H9 (cell line): ENCODE results near the gene RPS14. TPM values are rescaled to one million over a fixed set of nuclear protein-coding genes. Genes with fewer than 3 reads are reported as not detected.

Experiments
- DNase-seq: peaks from one replicate; pipeline ENCODE4 v3.0.0-alpha.2; 2017
- H2AFZ ChIP-seq: one replicate; pipeline ENCODE4 v1.6.1; 2013; ENCODE audit warnings: mild to moderate bottlenecking, low read length, control low read depth, moderate library complexity
- H2AK5ac ChIP-seq: 2 replicates; pipeline ENCODE4 v1.6.1; 2013; ENCODE audit warnings: low read length, control low read depth, mixed read lengths; ENCODE audit not compliant: insufficient read length
- H2BK120ac ChIP-seq: one replicate; pipeline ENCODE4 v1.6.1; 2013; ENCODE audit warnings: low read depth, mild to moderate bottlenecking, low read length, control low read depth, inconsistent platforms; ENCODE audit not compliant: poor library complexity, severe bottlenecking
- H2BK12ac ChIP-seq: 2 replicates; pipeline ENCODE4 v1.6.1; 2013; ENCODE audit warnings: low read length, control low read depth, mixed read lengths, low read depth; ENCODE audit not compliant: insufficient read length
- H2BK15ac ChIP-seq: 2 replicates; pipeline ENCODE4 v1.6.1; 2013; ENCODE audit warnings: low read depth, low read length, control low read depth
- H2BK20ac ChIP-seq: one replicate; pipeline ENCODE4 v1.6.1; 2013; ENCODE audit warnings: low read depth, mild to moderate bottlenecking, low read length, control low read depth, inconsistent platforms; ENCODE audit not compliant: poor library complexity, severe bottlenecking
- H2BK5ac ChIP-seq: 2 replicates; pipeline ENCODE4 v1.6.1; 2013; ENCODE audit warnings: low read length, control low read depth, mixed read lengths; ENCODE audit not compliant: insufficient read length
- H3K14ac ChIP-seq: 2 replicates; pipeline ENCODE4 v1.6.1; 2013; ENCODE audit warnings: low read length, control low read depth; ENCODE audit not compliant: insufficient read depth
- H3K18ac ChIP-seq: 2 replicates; pipeline ENCODE4 v1.6.1; 2013; ENCODE audit warnings: low read depth, mild to moderate bottlenecking, mixed read lengths, low read length, control low read depth; ENCODE audit not compliant: insufficient read length
- H3K23ac ChIP-seq: 2 replicates; pipeline ENCODE4 v1.6.1; 2013; ENCODE audit warnings: low read length, control low read depth, mixed read lengths, low read depth; ENCODE audit not compliant: insufficient read length
- H3K23me2 ChIP-seq: 2 replicates; pipeline ENCODE4 v1.6.1; 2013; ENCODE audit warnings: low read depth, mild to moderate bottlenecking, mixed read lengths, low read length, control low read depth; ENCODE audit not compliant: insufficient read length, poor library complexity, severe bottlenecking
- H3K27ac ChIP-seq: 2 replicates; pipeline ENCODE4 v1.5.1; 2013; ENCODE audit warnings: low read length, control low read depth, mixed read lengths, low read depth; ENCODE audit not compliant: insufficient read length
- H3K27me3 ChIP-seq: 2 replicates; pipeline ENCODE4 v1.6.1; 2013; ENCODE audit warnings: low read length, control low read depth, inconsistent platforms; ENCODE audit not compliant: insufficient read depth
- H3K4ac ChIP-seq: 2 replicates; pipeline ENCODE4 v1.6.1; 2013; ENCODE audit warnings: low read depth, mild to moderate bottlenecking, control low read depth, inconsistent platforms, low read length, moderate library complexity
- H3K4me1 ChIP-seq: 2 replicates; pipeline ENCODE4 v1.6.1; 2013; ENCODE audit warnings: low read length, control low read depth, inconsistent platforms; ENCODE audit not compliant: insufficient read depth
- H3K4me2 ChIP-seq: 2 replicates; pipeline ENCODE4 v1.6.1; 2013; ENCODE audit warnings: low read length, control low read depth, mixed read lengths; ENCODE audit not compliant: insufficient read length, insufficient read depth
- H3K56ac ChIP-seq: 2 replicates; pipeline ENCODE4 v1.6.1; 2013; ENCODE audit warnings: low read depth, mild to moderate bottlenecking, mixed read lengths, low read length, control low read depth; ENCODE audit not compliant: insufficient read length
- H3K79me1 ChIP-seq: 2 replicates; pipeline ENCODE4 v1.6.1; 2013; ENCODE audit warnings: low read depth, mild to moderate bottlenecking, moderate library complexity, low read length, control low read depth, inconsistent platforms; ENCODE audit not compliant: insufficient read depth, poor library complexity, severe bottlenecking
- H3K79me2 ChIP-seq: 2 replicates; pipeline ENCODE4 v1.6.1; 2013; ENCODE audit warnings: low read length, control low read depth, inconsistent platforms; ENCODE audit not compliant: insufficient read depth
- H3K9ac ChIP-seq: 2 replicates; pipeline ENCODE4 v1.6.1; 2013; ENCODE audit warnings: low read length, control low read depth, mixed read lengths; ENCODE audit not compliant: insufficient read length; ENCODE audit errors: extremely low read depth
- H3K9me3 ChIP-seq: one replicate; pipeline ENCODE4 v1.6.1; 2013; ENCODE audit warnings: low read depth, low read length, inconsistent platforms; ENCODE audit not compliant: control insufficient read depth
- H3T11ph ChIP-seq: one replicate; pipeline ENCODE4 v1.6.1; 2013; ENCODE audit warnings: mild to moderate bottlenecking, low read length, control low read depth, inconsistent platforms
- H4K20me1 ChIP-seq: one replicate; pipeline ENCODE4 v1.6.1; 2013; ENCODE audit not compliant: control insufficient read depth, insufficient read length, insufficient read depth
- H4K5ac ChIP-seq: 2 replicates; pipeline ENCODE4 v1.6.1; 2013; ENCODE audit warnings: low read depth, mild to moderate bottlenecking, mixed read lengths, low read length, control low read depth; ENCODE audit not compliant: insufficient read length
- H4K8ac ChIP-seq: replicated peaks from 2 replicates; pipeline ENCODE4 v1.6.1; 2013; ENCODE audit warnings: low read length, control low read depth, mixed read lengths, low read depth; ENCODE audit not compliant: insufficient read length
- H4K91ac ChIP-seq: 2 replicates; pipeline ENCODE4 v1.6.1; 2013; ENCODE audit warnings: low read depth, mild to moderate bottlenecking, moderate library complexity, mixed read lengths, low read length, control low read depth; ENCODE audit not compliant: insufficient read length
- H3K27ac Mint-ChIP-seq, 3 experiments: 2 replicates in 2 of 3; 3 replicates in 1 of 3; pipeline ENCODE4 v1.8.0; 2020 to 2021; ENCODE audit warnings: mixed read lengths in 3 of 3, mild to moderate bottlenecking in 1 of 3, moderate library complexity in 1 of 3
- H3K27me3 Mint-ChIP-seq: 2 replicates; pipeline ENCODE4 v1.8.0; 2021; ENCODE audit warnings: low read depth, mild to moderate bottlenecking, moderate library complexity, mixed read lengths
- H3K36me3 Mint-ChIP-seq, 3 experiments: 2 replicates in 2 of 3; 3 replicates in 1 of 3; pipeline ENCODE4 v1.8.0; 2020 to 2021; ENCODE audit warnings: low read depth in 3 of 3, mixed read lengths in 3 of 3; ENCODE audit not compliant: insufficient read depth in 1 of 3
- H3K4me1 Mint-ChIP-seq, 2 experiments: 2 replicates each; pipeline ENCODE4 v1.8.0; 2020; ENCODE audit warnings: mixed read lengths in 2 of 2
- H3K4me3 Mint-ChIP-seq, 2 experiments: 2 replicates in 1 of 2; 3 replicates in 1 of 2; pipeline ENCODE4 v1.8.0; 2020 to 2021; ENCODE audit warnings: mild to moderate bottlenecking in 2 of 2, mixed read lengths in 2 of 2, moderate library complexity in 1 of 2
- H3K9me3 Mint-ChIP-seq, 2 experiments: 2 replicates in 1 of 2; 3 replicates in 1 of 2; pipeline ENCODE4 v1.8.0; 2020; ENCODE audit warnings: mild to moderate bottlenecking in 2 of 2, mixed read lengths in 2 of 2, moderate library complexity in 1 of 2
- CTCF ChIP-seq: fragments of 200-600 bp; sonication (generic); conservative IDR thresholded peaks from 3 replicates; pipeline ENCODE4 v1.8.0; 2021; ENCODE audit warnings: antibody characterized with exemption, mild to moderate bottlenecking
- WGBS: extraction: QIAGEN DNeasy Blood & Tissue Kit; methylation state at CpG from one replicate; pipeline ENCODE4 v1.1.7; 2013; ENCODE audit warnings: missing lambda C conversion rate, low lambda C conversion rate, mixed read lengths; ENCODE audit not compliant: insufficient read length; ENCODE audit errors: extremely low coverage; 5-methylcytosine and 5-hydroxymethylcytosine counted together
- total RNA-seq: library from RNA; stranded (reverse); gene quantifications from 2 replicates; pipeline ENCODE4 v1.2.1, GENCODE V29; 2021

RPS14 gene
- total RNA-seq, 1 experiment from 2014 or later, result 2,533 TPM

DNA sequence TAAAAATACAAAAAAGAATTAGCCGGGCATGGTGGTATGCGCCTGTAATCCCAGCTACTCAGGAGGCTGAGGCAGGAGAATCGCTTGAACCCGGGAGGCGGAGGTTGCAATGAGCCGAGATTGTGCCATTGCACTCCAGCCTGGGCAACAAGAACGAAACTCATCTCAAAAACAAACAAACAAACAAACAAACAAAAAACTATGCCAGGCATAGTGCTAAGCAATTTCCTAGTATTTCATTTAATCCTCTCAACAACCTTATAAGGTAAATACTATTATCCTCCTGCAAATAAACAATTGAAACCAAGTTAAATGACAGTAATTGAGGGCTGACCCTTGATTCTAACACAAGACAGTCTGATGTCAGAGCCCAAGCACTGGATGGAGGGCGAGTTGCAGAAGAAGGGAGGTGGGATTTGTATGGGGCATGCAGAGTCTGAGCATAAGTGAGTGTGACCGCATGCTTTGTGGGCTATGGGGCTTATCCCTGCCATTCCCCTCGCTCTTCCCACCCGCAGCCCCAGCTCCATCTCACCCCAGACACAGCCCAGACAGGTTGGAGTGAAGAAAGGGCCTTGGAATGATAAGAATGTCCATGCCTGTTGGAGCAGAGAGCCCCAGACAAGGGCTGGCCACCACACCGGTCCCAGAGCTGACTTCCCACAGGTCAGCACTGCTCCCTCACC is 24.3 kb upstream of the RPS14 start:
- Histone ChIP-seq H2BK5ac (no peak overlapping the region), H3K23me2 (no peaks in the 10 kb centered on the region), H4K91ac (no peak overlapping the region), H3K4me1 (no peaks in the 10 kb centered on the region), H4K5ac (no peak overlapping the region), H4K8ac (no peak overlapping the region), H2BK120ac (no peak overlapping the region), H3K79me2 (no peaks in the 10 kb centered on the region), H3K18ac (no peak overlapping the region), H2BK15ac (no peak overlapping the region), H3K23ac (no peak overlapping the region), H3T11ph (no peak overlapping the region), H3K4me2 (no peak overlapping the region), H2BK20ac (no peak overlapping the region), H3K4ac (no peak overlapping the region), H3K9me3 (no peaks in the 10 kb centered on the region), H3K14ac (no peak overlapping the region), H2BK12ac (no peak overlapping the region), H3K79me1 (no peaks in the 10 kb centered on the region), H2AFZ (no peak overlapping the region), H3K9ac (no peak overlapping the region), H3K27me3 (no peaks in the 10 kb centered on the region), H3K27ac (no peak overlapping the region), H2AK5ac (no peak overlapping the region), H3K56ac (no peak overlapping the region), H4K20me1 (no peaks in the 10 kb centered on the region)
- H3K36me3 Mint-ChIP-seq, result no peaks in the 10 kb centered on the region
- peaks cover 22 to 32% of the 10 kb centered on the region in 2 experiments for H3K4me1 Mint-ChIP-seq
- no peak overlapping the region for H3K4me3 Mint-ChIP-seq
- H3K9me3 Mint-ChIP-seq, result no peaks in the 10 kb centered on the region
- no CpG with 5 or more reads among the region's 12 CpGs for WGBS
- DNase-seq, result peak; percentile 90
- no peak for TF ChIP-seq CTCF
- no peaks in the 10 kb centered on the region for H3K27me3 Mint-ChIP-seq
- peak overlapping the region; percentile 42 to 81 (median 57); a peak in 5 of 7 replicates for H3K27ac Mint-ChIP-seq
